ENCODE results near the gene ALDH16A1. TPM values are rescaled to one million over a fixed set of nuclear protein-coding genes. Genes with fewer than 3 reads are reported as not detected.

The ALDH16A1 gene
- total and polyA plus RNA-seq, 2 donors (not counting 3 experiments of a cell fraction or from before 2014, with no cell fraction given): 27.6 to 33.2 TPM

GRCh38 chr19:49489601-49490167 is 36.7 kb downstream of the ALDH16A1 start:
- dilution Hi-C loops (cut with MboI; ENCODE audit: extremely low pct_ligation_motif_present, low sequenced_read_pairs) (no loop called here), intact Hi-C loops (cut with micrococcal nuclease) (no loop called here)
- H3K27ac ChIP-seq (ENCODE audit: insufficient read depth, low read depth, low read length): peak overlapping the region; percentile 89
- H3K27me3 ChIP-seq (ENCODE audit: control insufficient read depth in 2 of 2, insufficient read depth in 2 of 2, low read length in 2 of 2): no peaks in the 10 kb centered on the region
- ChIA-PET POLR2A (interaction anchor here (1.0 to 1.4 kb wide), 2 partner anchors 11 to 14 kb away, joined by 3 to 4 read pairs; no protein-coding TSS in a partner anchor), CTCF (interaction anchor here (1.0 to 1.2 kb wide), 2 partner anchors 11 to 14 kb away, joined by 3 to 4 read pairs; no protein-coding TSS in a partner anchor)
- FAIRE-seq (no peak), DNase-seq (ENCODE audit: low read depth, low spot score) (no peak)
- TF ChIP-seq POLR2A (IDR thresholded peaks at IDR 0.05; ENCODE audit: low read depth, low read length) (peak; percentile 54), MAX (IDR thresholded peaks at IDR 0.05; ENCODE audit: insufficient read depth, insufficient read length) (no peak), FOS (IDR thresholded peaks at IDR 0.05; ENCODE audit: borderline replicate concordance, insufficient read depth, low read length) (no peak), GATA2 (IDR thresholded peaks at IDR 0.05; ENCODE audit: insufficient read depth, insufficient read length, low read depth, low read length) (no peak), MYC (IDR thresholded peaks at IDR 0.05; ENCODE audit: low read depth, low read length) (no peak), POLR2AphosphoS5 (IDR thresholded peaks at IDR 0.05; ENCODE audit: insufficient read depth, low read depth, low read length) (peak; percentile 6), EZH2 (IDR thresholded peaks at IDR 0.05; ENCODE audit: borderline replicate concordance, low read depth, low read length, severe bottlenecking) (no peak), CTCF (IDR thresholded peaks at IDR 0.05; ENCODE audit: extremely low read depth in 1 of 2, insufficient read depth in 1 of 2, low read depth in 1 of 2, low read length in 2 of 2) (no peak), JUN (IDR thresholded peaks at IDR 0.05; ENCODE audit: borderline replicate concordance, insufficient read depth, insufficient read length, low read depth) (no peak)
- H3K4me1 ChIP-seq (ENCODE audit: control insufficient read depth, extremely low read depth, insufficient read depth, low read length): peaks cover 12% of the 10 kb centered on the region
- BruUV-seq (replicated peaks): no TSS peak
- peaks cover 5% of the 10 kb centered on the region for H4K20me1 ChIP-seq (replicated peaks; ENCODE audit: control insufficient read depth, extremely low read depth, insufficient read depth, low read length)
- no peak overlapping the region for H2AFZ ChIP-seq (ENCODE audit: low read depth, low read length)
- peak overlapping the region; percentile 96 for H3K4me2 ChIP-seq (ENCODE audit: insufficient read depth, low read length)
- peak overlapping the region; percentile 100 for H3K9ac ChIP-seq (replicated peaks; ENCODE audit: extremely low read depth, insufficient read depth, low read length)
- H3K36me3 ChIP-seq (ENCODE audit: control insufficient read depth in 2 of 2, extremely low read depth in 1 of 2, insufficient read depth in 2 of 2, low read length in 2 of 2): peaks cover 28 to 34% of the 10 kb centered on the region in 2 experiments
- no peaks in the 10 kb centered on the region for H3K9me3 ChIP-seq (replicated peaks; ENCODE audit: control insufficient read depth, insufficient read depth, low read length)
- no peaks in the 10 kb centered on the region for H3K9me1 ChIP-seq (replicated peaks; ENCODE audit: control insufficient read depth, extremely low read depth, insufficient read depth, low read length)
- peaks cover 40% of the 10 kb centered on the region for H3K79me2 ChIP-seq (ENCODE audit: control insufficient read depth, insufficient read depth, low read length)
- H3K4me3 ChIP-seq (replicated peaks in 1 of 3; ENCODE audit: insufficient read depth in 1 of 3, low read depth in 1 of 3, low read length in 3 of 3): peak overlapping the region; percentile 60 to 94 (median 90)
